HCT116 (cell line): ENCODE data around the gene KRTAP6-3.

Experiments used
- EZH2 ChIP-seq: fragments of 200-600 bp; sonication (generic); IDR thresholded peaks from 2 replicates; pipeline ENCODE4 v1.6.1; 2017; ENCODE audit warnings: antibody characterized with exemption, mixed run types
- FOSL1 ChIP-seq: IDR thresholded peaks from 2 replicates; pipeline ENCODE4 v1.6.1; 2012; ENCODE audit warnings: low read depth
- POLR2A ChIP-seq: IDR thresholded peaks from 2 replicates; pipeline ENCODE4 v1.7.0; 2011; ENCODE audit warnings: borderline replicate concordance; ENCODE audit not compliant: insufficient read depth, insufficient read length; ENCODE audit errors: extremely low read depth
- POLR2AphosphoS5 ChIP-seq: IDR thresholded peaks from 2 replicates; pipeline ENCODE4 v1.6.1; 2011; ENCODE audit warnings: mild to moderate bottlenecking, low read depth, low read length, moderate library complexity
- TCF7L2 ChIP-seq: IDR thresholded peaks from 2 replicates; pipeline ENCODE4 v1.7.0; 2011; ENCODE audit warnings: borderline replicate concordance, inconsistent platforms; ENCODE audit not compliant: insufficient read depth, insufficient read length; ENCODE audit errors: extremely low read depth
- TF ChIP-seq, protein P1 (sequence below), 3 experiments: fragments of 200-600 bp in 1 of 3; sonication (generic) in 1 of 3; IDR thresholded peaks in 2 of 3; conservative IDR thresholded peaks in 1 of 3; 2 replicates each; pipeline ENCODE4 v1.5.1; 2012 to 2017; ENCODE audit warnings: low read depth in 2 of 3, low read length in 2 of 3, antibody characterized with exemption in 1 of 3, borderline replicate concordance in 1 of 3, control low read depth in 1 of 3, mild to moderate bottlenecking in 1 of 3, mixed read lengths in 1 of 3, mixed run types in 1 of 3, moderate library complexity in 1 of 3; ENCODE audit not compliant: insufficient read depth in 1 of 3
- TF ChIP-seq, protein P2 (sequence below): IDR thresholded peaks from 2 replicates; pipeline ENCODE4 v1.6.1; 2012; ENCODE audit warnings: low read depth
- TF ChIP-seq, protein P3 (sequence below): IDR thresholded peaks from 2 replicates; pipeline ENCODE4 v1.6.1; 2012
- TF ChIP-seq, protein P4 (sequence below): IDR thresholded peaks from 2 replicates; pipeline ENCODE4 v1.6.1; 2012

DNA sequence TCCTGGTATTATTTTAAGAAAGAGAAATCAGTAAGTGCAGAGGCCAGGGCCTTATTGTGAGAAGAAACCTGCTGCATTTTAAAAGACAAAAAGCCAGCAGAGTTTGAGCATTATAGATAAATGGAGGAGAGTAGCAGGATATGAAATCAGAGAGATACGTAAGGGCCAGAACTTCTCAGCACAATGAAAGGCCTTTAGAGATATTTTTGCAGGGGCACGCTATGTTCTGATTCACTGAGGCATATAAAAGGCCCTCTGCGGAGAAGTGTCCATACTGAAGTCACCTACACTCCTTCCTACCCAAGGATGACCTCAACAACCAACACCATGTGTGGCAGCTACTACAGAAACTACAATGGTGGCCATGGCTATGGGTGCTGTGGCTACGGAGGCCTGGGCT is at the start of gene KRTAP6-3:
- TF ChIP-seq, protein P1, sequence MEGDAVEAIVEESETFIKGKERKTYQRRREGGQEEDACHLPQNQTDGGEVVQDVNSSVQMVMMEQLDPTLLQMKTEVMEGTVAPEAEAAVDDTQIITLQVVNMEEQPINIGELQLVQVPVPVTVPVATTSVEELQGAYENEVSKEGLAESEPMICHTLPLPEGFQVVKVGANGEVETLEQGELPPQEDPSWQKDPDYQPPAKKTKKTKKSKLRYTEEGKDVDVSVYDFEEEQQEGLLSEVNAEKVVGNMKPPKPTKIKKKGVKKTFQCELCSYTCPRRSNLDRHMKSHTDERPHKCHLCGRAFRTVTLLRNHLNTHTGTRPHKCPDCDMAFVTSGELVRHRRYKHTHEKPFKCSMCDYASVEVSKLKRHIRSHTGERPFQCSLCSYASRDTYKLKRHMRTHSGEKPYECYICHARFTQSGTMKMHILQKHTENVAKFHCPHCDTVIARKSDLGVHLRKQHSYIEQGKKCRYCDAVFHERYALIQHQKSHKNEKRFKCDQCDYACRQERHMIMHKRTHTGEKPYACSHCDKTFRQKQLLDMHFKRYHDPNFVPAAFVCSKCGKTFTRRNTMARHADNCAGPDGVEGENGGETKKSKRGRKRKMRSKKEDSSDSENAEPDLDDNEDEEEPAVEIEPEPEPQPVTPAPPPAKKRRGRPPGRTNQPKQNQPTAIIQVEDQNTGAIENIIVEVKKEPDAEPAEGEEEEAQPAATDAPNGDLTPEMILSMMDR (IDR thresholded peaks at IDR 0.05 in 2 of 3, conservative IDR thresholded peaks at IDR 0.05 in 1 of 3; ENCODE audit: borderline replicate concordance in 1 of 3, insufficient read depth in 1 of 3, low read depth in 2 of 3, low read length in 2 of 3), result no peak
- TF ChIP-seq, protein P2, sequence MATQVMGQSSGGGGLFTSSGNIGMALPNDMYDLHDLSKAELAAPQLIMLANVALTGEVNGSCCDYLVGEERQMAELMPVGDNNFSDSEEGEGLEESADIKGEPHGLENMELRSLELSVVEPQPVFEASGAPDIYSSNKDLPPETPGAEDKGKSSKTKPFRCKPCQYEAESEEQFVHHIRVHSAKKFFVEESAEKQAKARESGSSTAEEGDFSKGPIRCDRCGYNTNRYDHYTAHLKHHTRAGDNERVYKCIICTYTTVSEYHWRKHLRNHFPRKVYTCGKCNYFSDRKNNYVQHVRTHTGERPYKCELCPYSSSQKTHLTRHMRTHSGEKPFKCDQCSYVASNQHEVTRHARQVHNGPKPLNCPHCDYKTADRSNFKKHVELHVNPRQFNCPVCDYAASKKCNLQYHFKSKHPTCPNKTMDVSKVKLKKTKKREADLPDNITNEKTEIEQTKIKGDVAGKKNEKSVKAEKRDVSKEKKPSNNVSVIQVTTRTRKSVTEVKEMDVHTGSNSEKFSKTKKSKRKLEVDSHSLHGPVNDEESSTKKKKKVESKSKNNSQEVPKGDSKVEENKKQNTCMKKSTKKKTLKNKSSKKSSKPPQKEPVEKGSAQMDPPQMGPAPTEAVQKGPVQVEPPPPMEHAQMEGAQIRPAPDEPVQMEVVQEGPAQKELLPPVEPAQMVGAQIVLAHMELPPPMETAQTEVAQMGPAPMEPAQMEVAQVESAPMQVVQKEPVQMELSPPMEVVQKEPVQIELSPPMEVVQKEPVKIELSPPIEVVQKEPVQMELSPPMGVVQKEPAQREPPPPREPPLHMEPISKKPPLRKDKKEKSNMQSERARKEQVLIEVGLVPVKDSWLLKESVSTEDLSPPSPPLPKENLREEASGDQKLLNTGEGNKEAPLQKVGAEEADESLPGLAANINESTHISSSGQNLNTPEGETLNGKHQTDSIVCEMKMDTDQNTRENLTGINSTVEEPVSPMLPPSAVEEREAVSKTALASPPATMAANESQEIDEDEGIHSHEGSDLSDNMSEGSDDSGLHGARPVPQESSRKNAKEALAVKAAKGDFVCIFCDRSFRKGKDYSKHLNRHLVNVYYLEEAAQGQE, result no peak
- TF ChIP-seq FOSL1 (no peak), POLR2AphosphoS5 (no peak), POLR2A (no peak), TCF7L2 (no peak), EZH2 (no peak)
- TF ChIP-seq, protein P3, sequence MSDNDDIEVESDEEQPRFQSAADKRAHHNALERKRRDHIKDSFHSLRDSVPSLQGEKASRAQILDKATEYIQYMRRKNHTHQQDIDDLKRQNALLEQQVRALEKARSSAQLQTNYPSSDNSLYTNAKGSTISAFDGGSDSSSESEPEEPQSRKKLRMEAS, result no peak
- TF ChIP-seq, protein P4, sequence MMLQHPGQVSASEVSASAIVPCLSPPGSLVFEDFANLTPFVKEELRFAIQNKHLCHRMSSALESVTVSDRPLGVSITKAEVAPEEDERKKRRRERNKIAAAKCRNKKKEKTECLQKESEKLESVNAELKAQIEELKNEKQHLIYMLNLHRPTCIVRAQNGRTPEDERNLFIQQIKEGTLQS, result no peak
